HepG2 (cell line): ENCODE measurements around the gene PPP1R15A. TPM values are rescaled to one million over a fixed set of nuclear protein-coding genes. Genes with fewer than 3 reads are reported as not detected.

Experiments
- ATAC-seq: fragments of 200-7000 bp; cut with Tn5 transposase; 3 replicates; pipeline ENCODE4 v1.9.1; 2020; ENCODE audit warnings: mild to moderate bottlenecking, moderate library complexity
- BruUV-seq: library from RNA; stranded (reverse); fragments of 400-500 nt; replicated peaks from 2 replicates; lab custom pipeline; 2021; lab: Mats Ljungman, UMichigan
- CTCF ChIA-PET: fragments of 300-600 bp; formaldehyde crosslinking; extraction: SDS; loops from one replicate; lab custom pipeline; 2021; ENCODE audit warnings: low total read pairs, inconsistent platforms, low intra/inter-chr PET ratio; lab: Yijun Ruan, JAX
- POLR2A ChIA-PET: fragments of 350-600 bp; sonication (Branson Sonifier 250); formaldehyde crosslinking; loops from one replicate; lab custom pipeline; 2020; ENCODE audit warnings: antibody characterized with exemption, inconsistent platforms; lab: Yijun Ruan, JAX
- DNase-seq: peaks from one replicate; pipeline ENCODE4 v3.0.0-alpha.2; 2015; ENCODE audit warnings: low spot score
- FAIRE-seq: peaks from 3 replicates; lab custom pipeline; 2011; peaks lifted over from hg19 to GRCh38; lab: Jason Lieb, UNC
- H2AFZ ChIP-seq: one replicate; pipeline ENCODE4 v1.6.1; 2011; ENCODE audit warnings: low read length, inconsistent platforms
- H3K27ac ChIP-seq: fragments of 300-600 bp; 3 replicates; pipeline ENCODE4 v1.8.0; 2011; ENCODE audit warnings: mixed run types, mild to moderate bottlenecking, mixed read lengths, low read length, inconsistent platforms; ENCODE audit not compliant: insufficient read depth; ENCODE audit errors: extremely low read length
- H3K27me3 ChIP-seq, 2 experiments: fragments of 200-600 bp in 1 of 2; 2 replicates in 1 of 2; 3 replicates in 1 of 2; pipeline versions ENCODE4 v1.6.0 to v1.8.0; 2011; ENCODE audit warnings: low read length in 2 of 2, mild to moderate bottlenecking in 2 of 2, moderate library complexity in 2 of 2, inconsistent platforms in 1 of 2; ENCODE audit not compliant: insufficient read depth in 2 of 2, control insufficient read depth in 1 of 2
- H3K36me3 ChIP-seq, 2 experiments: fragments of 200-600 bp in 1 of 2; replicated peaks in 1 of 2; 2 replicates in 1 of 2; 3 replicates in 1 of 2; pipeline versions ENCODE4 v1.5.1 to v1.8.0; 2011; ENCODE audit warnings: low read length in 2 of 2, inconsistent platforms in 1 of 2; ENCODE audit not compliant: insufficient read depth in 2 of 2, control insufficient read depth in 1 of 2
- H3K4me1 ChIP-seq: 2 replicates; pipeline ENCODE4 v1.5.1; 2012; ENCODE audit warnings: low read length, inconsistent platforms; ENCODE audit not compliant: insufficient read depth
- H3K4me2 ChIP-seq: 2 replicates; pipeline ENCODE4 v1.6.0; 2011; ENCODE audit warnings: low read depth, low read length, inconsistent platforms
- H3K4me3 ChIP-seq, 3 experiments: fragments of 200-600 bp in 1 of 3; sonication (generic), shearing (Covaris generic) in 1 of 3; replicated peaks in 1 of 3; 2 replicates each; pipeline ENCODE4 v1.5.1; 2011 to 2016; ENCODE audit warnings: low read length in 3 of 3, inconsistent platforms in 2 of 3, low read depth in 2 of 3, mild to moderate bottlenecking in 2 of 3, control low read depth in 1 of 3, mixed read lengths in 1 of 3; ENCODE audit not compliant: insufficient read depth in 1 of 3
- H3K79me2 ChIP-seq: one replicate; pipeline ENCODE4 v1.6.1; 2011; ENCODE audit warnings: low read length, inconsistent platforms; ENCODE audit not compliant: insufficient read depth
- H3K9ac ChIP-seq: 2 replicates; pipeline ENCODE4 v1.6.0; 2011; ENCODE audit warnings: mild to moderate bottlenecking, low read depth, low read length, inconsistent platforms; ENCODE audit not compliant: insufficient read depth
- H3K9me3 ChIP-seq: 2 replicates; pipeline ENCODE4 v1.5.1; 2012; ENCODE audit warnings: mild to moderate bottlenecking, low read length
- H4K20me1 ChIP-seq: 2 replicates; pipeline ENCODE4 v1.6.0; 2011; ENCODE audit warnings: inconsistent platforms, mild to moderate bottlenecking, low read length, moderate library complexity; ENCODE audit not compliant: insufficient read depth
- BORCS8-MEF2B ChIP-seq: sonication (generic); formaldehyde crosslinking; IDR thresholded peaks from 2 replicates; pipeline ENCODE4 v1.8.0; 2022; ENCODE audit warnings: mild to moderate bottlenecking, missing genetic modification reagents
- CTCF ChIP-seq: sonication (generic); formaldehyde crosslinking; IDR thresholded peaks from 2 replicates; pipeline ENCODE4 v1.5.0; 2020; ENCODE audit warnings: mild to moderate bottlenecking, missing genetic modification reagents, moderate library complexity
- DMTF1 ChIP-seq: sonication (generic); formaldehyde crosslinking; IDR thresholded peaks from 2 replicates; pipeline ENCODE4 v1.4.0; 2020; ENCODE audit warnings: mild to moderate bottlenecking, missing genetic modification reagents
- ELK4 ChIP-seq: sonication (generic); formaldehyde crosslinking; IDR thresholded peaks from 2 replicates; pipeline ENCODE4 v1.9.0; 2021; ENCODE audit warnings: missing genetic modification reagents, borderline replicate concordance
- FOXP1 ChIP-seq, 2 experiments: fragments of 450-650 bp in 1 of 2; IDR thresholded peaks; 2 replicates each; pipeline ENCODE4 v1.6.1; 2017 to 2018; ENCODE audit warnings: antibody characterized with exemption in 1 of 2
- GABPA ChIP-seq, 2 experiments: IDR thresholded peaks; 2 replicates each; pipeline ENCODE4 v1.6.1; 2011 to 2016; ENCODE audit warnings: low read depth in 2 of 2, low read length in 1 of 2, missing biosample characterization in 1 of 2, missing genetic modification characterization in 1 of 2
- KLF9 ChIP-seq: IDR thresholded peaks from 2 replicates; pipeline ENCODE4 v1.6.1; 2016; ENCODE audit warnings: low read depth
- MLX ChIP-seq: IDR thresholded peaks from 2 replicates; pipeline ENCODE4 v1.6.1; 2016
- NFIB ChIP-seq: sonication (generic); formaldehyde crosslinking; IDR thresholded peaks from 2 replicates; pipeline ENCODE4 v1.9.0; 2021; ENCODE audit warnings: missing genetic modification reagents, mild to moderate bottlenecking, borderline replicate concordance
- NFYC ChIP-seq: IDR thresholded peaks from 2 replicates; pipeline ENCODE4 v1.6.1; 2016; ENCODE audit warnings: missing genetic modification reagents, missing compliant biosample characterization
- SMYD3 ChIP-seq: sonication (generic); formaldehyde crosslinking; IDR thresholded peaks from 2 replicates; pipeline ENCODE4 v1.8.1; 2023; ENCODE audit warnings: mild to moderate bottlenecking, missing genetic modification reagents
- SP2 ChIP-seq: sonication (generic); formaldehyde crosslinking; IDR thresholded peaks from 2 replicates; pipeline ENCODE4 v1.5.1; 2020; ENCODE audit warnings: mild to moderate bottlenecking, missing genetic modification reagents
- TEAD3 ChIP-seq: optimal IDR thresholded peaks from 2 replicates; pipeline ENCODE3; 2016; ENCODE audit warnings: borderline replicate concordance
- ZMAT3 ChIP-seq: sonication (generic); formaldehyde crosslinking; conservative IDR thresholded peaks from 2 replicates; pipeline ENCODE4 v1.7.0; 2021; ENCODE audit warnings: missing genetic modification reagents
- ZNF256 ChIP-seq: sonication (generic); formaldehyde crosslinking; conservative IDR thresholded peaks from 2 replicates; pipeline ENCODE4 v1.4.0; 2020; ENCODE audit warnings: missing genetic modification reagents
- ZNF432 ChIP-seq: sonication (generic); formaldehyde crosslinking; IDR thresholded peaks from 2 replicates; pipeline ENCODE4 v1.5.0; 2020; ENCODE audit warnings: missing genetic modification reagents, mild to moderate bottlenecking, borderline replicate concordance
- ZNF558 ChIP-seq: sonication (generic); formaldehyde crosslinking; IDR thresholded peaks from 2 replicates; pipeline ENCODE4 v1.9.0; 2022; ENCODE audit warnings: mild to moderate bottlenecking, missing genetic modification reagents, borderline replicate concordance
- ZNF615 ChIP-seq: sonication (generic); formaldehyde crosslinking; IDR thresholded peaks from 2 replicates; pipeline ENCODE4 v1.5.0; 2020; ENCODE audit warnings: mild to moderate bottlenecking, missing genetic modification reagents, borderline replicate concordance
- ZNF841 ChIP-seq: sonication (generic); formaldehyde crosslinking; IDR thresholded peaks from 2 replicates; pipeline ENCODE4 v1.8.1; 2023; ENCODE audit warnings: missing genetic modification reagents, borderline replicate concordance
- WGBS: methylation state at CpG from one replicate; pipeline ENCODE4 v1.1.6; 2017; ENCODE audit warnings: low lambda C conversion rate; 5-methylcytosine and 5-hydroxymethylcytosine counted together
- in situ Hi-C: cut with HindIII; loops from 2 replicates; pipeline ENCODE4 v1.10.0; 2017; ENCODE audit warnings: low pct_unique_long_range_greater_than_20kb; ENCODE audit not compliant: extremely low pct_ligation_motif_present
- intact Hi-C: fragments of 100-400 bp; cut with micrococcal nuclease; formaldehyde crosslinking; loops from one replicate; pipeline ENCODE4 v1.10.0; 2022; ENCODE audit not compliant: unreplicated experiment
- polyA plus RNA-seq, 8 experiments: library from polyadenylated mRNA; depleted of rRNA in 3 of 8; stranded (reverse) in 7 of 8; unstranded in 1 of 8; fragments of >200 nt; fragmentation: Illumina TruSeq in 4 of 8; extraction: Trizol in 4 of 8; gene quantifications; 2 replicates each; pipeline versions ENCODE4 v1.2.1 to v1.2.3, GENCODE V29; 2011 to 2016; ENCODE audit warnings: low read depth in 4 of 8, missing spikeins in 1 of 8, mixed read lengths in 1 of 8; ENCODE audit not compliant: insufficient read depth in 1 of 8
- total RNA-seq, 5 experiments: library from RNA; depleted of rRNA; stranded (reverse); fragments of >200 nt; fragmentation: Illumina TruSeq; extraction: Trizol; gene quantifications; 2 replicates each; pipeline ENCODE4 v1.2.3, GENCODE V29; 2016; ENCODE audit warnings: low read depth in 1 of 5

PPP1R15A gene
- total and polyA plus RNA-seq, 2 of the 13 experiments (the other 11 are each of a cell fraction or from before 2014, with no cell fraction given), result 15.6 to 18.5 TPM

- peak; percentile 82 for DNase-seq
- H3K4me1 ChIP-seq, result peaks cover 6% of the 10 kb centered on the region
- ChIA-PET POLR2A (interaction anchor here (0.7 to 1.4 kb wide), 7 partner anchors 27 to 126 kb away, joined by 3 to 7 read pairs (median 4); partner anchors contain the start of gene PPP1R15A), CTCF (no interaction called here)
- intact Hi-C loops (no loop called here), in situ Hi-C loops (loop anchor here (5.0 kb wide), 1 partner anchor 197 kb away; the partner anchor contains the start of gene CA11)
- no peak overlapping the region for H3K9ac ChIP-seq
- H3K4me3 ChIP-seq, result no peak overlapping the region
- H3K9me3 ChIP-seq, result no peaks in the 10 kb centered on the region
- no peak overlapping the region for H2AFZ ChIP-seq
- H3K4me2 ChIP-seq, result no peak overlapping the region
- peaks cover 0 to 5% of the 10 kb centered on the region in 2 experiments; a peak in 2 of 5 replicates for H3K36me3 ChIP-seq
- 95% methylated on average over 2 of the region's 2 CpGs for WGBS
- no peak overlapping the region for H3K27ac ChIP-seq
- H3K79me2 ChIP-seq, result no peaks in the 10 kb centered on the region
- H4K20me1 ChIP-seq, result no peaks in the 10 kb centered on the region
- no TSS peak for BruUV-seq
- H3K27me3 ChIP-seq, result no peaks in the 10 kb centered on the region
- peak; percentile 78 for FAIRE-seq
- peak; percentile 84 for ATAC-seq
- TF ChIP-seq NFIB, result no peak
- TF ChIP-seq BORCS8-MEF2B (CRISPR knock-in tag), result no peak
- TF ChIP-seq CTCF (CRISPR knock-in tag), result peak; percentile 41
- TF ChIP-seq FOXP1 (IDR thresholded peaks at IDR 0.05), result no peak
- TF ChIP-seq FOXP1 (CRISPR knock-in tag; IDR thresholded peaks at IDR 0.05), result no peak
- TF ChIP-seq TEAD3 (CRISPR knock-in tag), result peak; percentile 93
- TF ChIP-seq ZMAT3 (CRISPR knock-in tag), result no peak
- no peak for TF ChIP-seq SP2
- no peak for TF ChIP-seq ZNF615 (CRISPR knock-in tag)
- TF ChIP-seq ZNF432, result no peak
- peak; percentile 75 for TF ChIP-seq NFYC (CRISPR knock-in tag)
- no peak for TF ChIP-seq SMYD3
- no peak for TF ChIP-seq KLF9 (CRISPR knock-in tag)
- no peak for TF ChIP-seq ELK4
- TF ChIP-seq ZNF841 (CRISPR knock-in tag), result no peak
- no peak for TF ChIP-seq MLX (CRISPR knock-in tag)
- TF ChIP-seq ZNF558, result no peak
- no peak for TF ChIP-seq ZNF256 (CRISPR knock-in tag)
- no peak for TF ChIP-seq DMTF1
- no peak for TF ChIP-seq GABPA (IDR thresholded peaks at IDR 0.05; ENCODE audit: low read depth, low read length)
- no peak for TF ChIP-seq GABPA (CRISPR knock-in tag; IDR thresholded peaks at IDR 0.05; ENCODE audit: low read depth)
Observed at GRCh38 chr19:48844472-48844871, 27.7 kb upstream of the PPP1R15A start.
